Fibroblast of skin of right quadriceps (primary cell): ENCODE data around the gene TMTC1.

ENCODE experiments used
- DNase-seq: peaks from one replicate; pipeline ENCODE4 v3.0.0-alpha.2; 2013

Gene TMTC1

GRCh38 chr12:29738365-29738764, 45.4 kb downstream of the TMTC1 start:
- DNase-seq = no peak

DNA sequence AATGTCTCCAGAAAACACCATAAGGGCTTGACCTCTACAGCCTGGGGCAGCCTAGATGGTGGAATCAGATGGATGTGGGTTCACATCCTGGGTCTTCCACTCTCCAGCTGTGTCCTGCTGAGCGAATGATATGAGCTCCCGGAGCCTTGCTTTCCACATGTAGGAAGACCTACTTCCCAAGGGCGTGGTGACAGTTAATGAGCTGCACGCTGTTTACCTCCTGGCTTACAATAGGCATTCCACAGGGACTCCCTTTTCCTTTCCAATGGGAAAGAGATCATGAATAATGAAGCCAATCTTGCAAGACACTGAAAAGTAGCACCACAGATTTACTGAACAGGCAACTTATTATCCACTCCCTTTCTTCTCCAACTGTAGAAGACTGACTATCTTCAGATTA, 46.1 kb downstream of the TMTC1 start:
- no peak for DNase-seq

GRCh38 chr12:29735604-29736003, 48.1 kb downstream of the TMTC1 start:
- DNase-seq = no peak

- no peak for DNase-seq
Measured at GRCh38 chr12:29734734-29735133, 49.0 kb downstream of the TMTC1 start.

- no peak for DNase-seq
Measured at GRCh38 chr12:29734305-29734704, 49.4 kb downstream of the TMTC1 start.

GRCh38 chr12:29733501-29733900, 50.2 kb downstream of the TMTC1 start:
- no peak for DNase-seq

DNA sequence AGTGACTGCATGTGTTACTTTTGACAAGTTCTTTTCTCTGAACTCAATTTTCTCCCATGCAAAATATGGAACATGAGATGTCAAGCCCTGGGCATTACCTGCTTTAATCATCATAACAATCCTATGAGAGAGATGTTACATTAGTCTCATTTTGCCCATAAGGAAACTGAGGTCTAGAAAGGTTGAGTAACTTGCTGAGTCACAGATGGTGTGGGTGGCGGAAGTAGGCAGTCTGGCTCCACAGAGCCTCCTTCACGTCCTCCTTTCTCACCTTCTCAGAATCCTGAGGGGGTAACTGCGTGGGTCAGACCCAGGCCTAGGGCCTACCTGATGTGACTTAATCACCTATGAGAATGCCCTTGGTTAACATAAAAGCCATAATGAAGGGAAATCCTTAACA, 50.7 kb downstream of the TMTC1 start:
- DNase-seq = no peak

- DNase-seq = no peak
Measured at GRCh38 chr12:29732593-29732992, 51.1 kb downstream of the TMTC1 start.

DNA sequence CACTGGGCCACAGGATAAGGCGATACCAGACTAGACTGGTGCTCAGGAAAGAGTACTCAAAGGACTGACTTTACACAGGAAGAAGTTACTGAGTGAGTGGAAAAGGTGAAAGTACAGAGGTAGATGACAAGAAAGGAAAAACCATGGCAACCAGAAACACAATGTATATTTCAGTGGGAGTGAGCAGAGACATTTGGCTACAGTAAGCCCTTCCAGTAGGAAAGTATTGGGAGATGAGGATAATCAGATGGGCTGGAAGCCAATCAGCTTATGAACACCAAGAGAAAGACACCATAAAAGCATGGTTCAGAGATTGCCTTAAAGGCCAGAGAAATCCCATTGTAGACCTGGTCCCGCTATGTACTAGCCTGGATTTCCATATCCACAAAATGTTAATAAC, 51.6 kb downstream of the TMTC1 start:
- DNase-seq = no peak

GRCh38 chr12:29731591-29731990, 52.2 kb downstream of the TMTC1 start:
- DNase-seq = no peak

DNA sequence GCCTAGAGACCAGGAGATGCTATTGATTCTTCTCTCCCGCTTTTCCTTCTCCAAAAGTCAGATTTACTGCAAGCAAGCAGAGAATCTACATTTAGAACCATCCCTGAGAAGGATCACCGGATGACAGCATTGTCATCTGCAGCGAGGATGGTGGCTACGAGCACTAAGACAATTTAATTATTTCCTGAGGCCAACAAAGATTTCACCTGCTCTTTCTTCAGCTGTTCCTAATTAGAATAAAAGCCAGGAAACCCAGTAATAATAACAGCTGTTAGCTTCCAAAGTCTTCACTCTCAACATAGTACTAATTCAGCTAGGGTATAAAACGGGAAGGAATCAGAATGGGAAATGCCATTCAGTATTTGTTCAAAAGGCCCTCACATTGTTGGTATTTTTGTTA, 53.3 kb downstream of the TMTC1 start:
- no peak for DNase-seq

DNA sequence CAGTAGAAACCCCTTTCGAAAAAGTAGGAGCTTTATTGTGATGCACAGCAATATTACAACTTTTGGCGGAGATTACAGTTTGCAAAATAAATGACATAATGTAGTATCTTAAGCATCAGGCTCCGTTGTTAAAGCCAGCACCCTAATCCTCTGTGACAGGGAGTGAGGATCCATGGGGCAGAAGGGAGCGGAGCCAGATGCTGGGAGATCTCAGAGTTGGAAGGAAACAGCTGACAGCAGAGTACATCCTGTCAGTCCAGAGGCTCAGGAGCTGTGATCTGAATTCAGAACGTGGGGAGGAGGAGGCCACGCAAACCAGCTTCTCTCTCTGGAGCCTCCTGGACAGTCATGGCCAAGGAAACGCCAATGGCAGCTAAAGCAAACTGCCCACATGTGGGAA, 55.7 kb downstream of the TMTC1 start:
- DNase-seq = no peak

GRCh38 chr12:29726741-29727348, 56.9 kb downstream of the TMTC1 start:
- no peak for DNase-seq

GRCh38 chr12:29726321-29726692, 57.4 kb downstream of the TMTC1 start:
- no peak for DNase-seq

GRCh38 chr12:29725587-29726320, 58.0 kb downstream of the TMTC1 start:
- DNase-seq = peak; percentile 16

GRCh38 chr12:29722164-29722563, 61.6 kb downstream of the TMTC1 start:
- DNase-seq = no peak

GRCh38 chr12:29719381-29719780, 64.4 kb downstream of the TMTC1 start:
- DNase-seq = no peak

DNA sequence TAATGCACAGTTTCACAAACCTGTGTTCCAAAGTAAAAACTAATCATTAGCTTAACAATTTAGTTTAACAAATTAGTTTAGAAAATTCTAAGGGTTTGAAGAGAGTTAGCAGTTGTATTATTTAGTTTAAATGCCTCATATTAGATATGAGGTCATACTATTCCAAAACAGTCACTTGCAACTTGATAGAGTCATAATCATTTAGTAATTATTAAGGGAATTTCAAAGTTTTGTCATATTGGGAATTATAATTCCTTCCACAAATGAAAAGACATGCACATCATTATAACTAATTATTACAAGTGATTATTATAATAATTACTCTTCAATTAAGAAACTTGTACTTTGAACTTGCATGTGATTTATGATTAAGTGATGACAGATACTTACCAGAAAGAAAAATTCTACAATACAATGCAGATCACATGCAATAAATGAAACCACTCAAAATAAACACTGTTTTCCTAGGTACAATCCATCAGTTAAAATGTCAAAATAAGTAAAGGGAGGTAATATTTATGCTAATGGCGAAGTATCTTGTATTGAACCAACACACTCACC, 66.1 kb downstream of the TMTC1 start:
- no peak for DNase-seq

DNA sequence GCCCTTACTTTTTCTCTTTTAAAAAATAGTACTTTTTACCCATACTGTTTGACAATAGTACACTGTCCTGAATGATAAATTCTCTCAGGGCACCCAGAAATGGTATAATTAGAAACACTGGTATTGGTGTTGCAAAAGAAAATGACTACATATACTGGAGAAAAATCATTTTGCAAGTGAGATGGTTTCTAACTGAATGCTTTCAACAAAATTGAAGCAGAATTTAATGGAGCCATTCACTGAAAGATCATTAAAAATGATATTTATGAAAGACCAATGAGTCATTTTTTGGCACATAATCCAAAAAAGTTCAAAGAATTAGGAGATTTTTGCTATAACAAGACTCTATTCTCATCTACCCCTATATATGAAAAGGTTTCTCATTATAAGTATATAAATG, 68.8 kb downstream of the TMTC1 start:
- no peak for DNase-seq

DNA sequence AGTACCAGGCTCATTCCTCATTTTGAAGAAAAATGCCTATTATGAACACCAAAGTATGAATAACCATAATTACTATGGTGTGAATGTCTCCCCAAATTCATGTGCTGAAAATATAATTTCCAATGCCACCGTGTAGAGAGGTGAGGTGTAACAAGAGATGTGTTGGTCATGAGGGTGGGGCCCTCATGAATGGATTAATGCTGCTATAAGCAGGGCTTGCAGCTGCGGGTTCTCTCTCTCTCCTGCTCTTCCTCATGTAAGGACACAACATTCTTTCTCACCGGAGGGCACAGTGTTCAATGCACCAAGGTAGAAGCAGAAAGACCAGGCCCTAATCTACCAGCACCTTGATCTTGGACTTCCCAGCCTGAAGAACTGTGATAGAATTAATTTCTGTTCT, 70.0 kb downstream of the TMTC1 start:
- DNase-seq = no peak

- no peak for DNase-seq
Measured at GRCh38 chr12:29711381-29711780, 72.4 kb downstream of the TMTC1 start.

- DNase-seq = no peak
Measured at GRCh38 chr12:29710104-29710503, 73.6 kb downstream of the TMTC1 start.

DNA sequence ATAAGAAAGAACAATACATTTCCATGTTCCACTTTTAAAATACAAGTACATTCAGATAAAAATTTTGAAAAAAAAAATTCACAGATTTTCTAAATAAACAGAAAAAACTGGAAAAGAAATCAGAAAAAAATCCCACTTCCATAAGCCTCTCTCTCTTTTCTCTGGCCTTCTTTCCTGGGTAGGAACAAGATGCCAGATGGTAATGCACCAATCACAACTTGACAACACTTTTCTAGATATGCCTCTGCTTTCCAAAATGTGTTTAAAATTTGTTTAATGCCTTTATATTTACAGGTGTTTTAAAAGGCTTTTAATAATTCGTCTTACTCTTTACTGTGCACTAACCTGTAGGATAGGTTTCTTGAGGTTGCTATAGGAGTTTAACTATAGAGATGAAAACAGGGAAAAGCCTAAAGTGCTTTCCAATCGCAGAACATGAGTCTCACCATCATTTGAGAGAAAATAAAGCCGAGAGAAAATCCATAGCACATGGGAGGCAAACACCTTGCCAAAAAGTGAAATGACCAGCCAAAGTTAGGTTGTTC, 74.2 kb downstream of the TMTC1 start:
- no peak for DNase-seq

DNA sequence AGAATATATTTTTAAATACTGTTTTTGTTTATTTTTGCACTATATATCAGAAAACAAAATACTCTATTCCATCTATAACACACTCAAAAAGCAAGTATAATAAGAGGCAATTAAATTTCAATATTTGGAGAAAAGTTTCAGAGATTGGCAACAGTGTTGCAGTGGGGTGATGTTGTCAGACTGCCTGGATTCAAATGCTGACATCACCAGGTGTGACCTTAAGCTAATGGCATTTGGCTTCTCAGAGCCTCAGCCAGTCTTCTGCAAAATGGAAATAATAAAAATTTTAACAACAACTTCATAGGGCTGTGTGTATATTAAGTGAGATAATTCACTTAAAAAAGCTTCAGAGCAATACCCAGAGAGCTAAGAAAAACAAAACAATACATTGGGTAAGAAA, 74.7 kb downstream of the TMTC1 start:
- DNase-seq = no peak
